CD4-positive, alpha-beta T cell treated with Interferon alpha-2 for 1 hour (primary cell): ENCODE measurements around the gene EXD3.
"Not testable (repeated sequence)": the region's sequence is repeated elsewhere in the genome, so short reads cannot be mapped to it uniquely, and the experiment has no call there.

Experiments used
- DNase-seq, 2 donors: peaks; one replicate each; pipeline ENCODE4 v3.0.0-alpha.2; 2020 to 2022

Gene EXD3

GRCh38 chr9:137330689-137331088, 92.3 kb downstream of the EXD3 start:
- no peak for DNase-seq

- DNase-seq: not testable (repeated sequence)
Observed at GRCh38 chr9:137329590-137329989, 93.4 kb downstream of the EXD3 start.

GRCh38 chr9:137327641-137328550, 95.1 kb downstream of the EXD3 start:
- DNase-seq: peak in 1 of 2 donors; percentile 28

GRCh38 chr9:137326445-137327065, 96.4 kb downstream of the EXD3 start:
- peak; percentile 41 to 76 for DNase-seq

- no peak for DNase-seq
Observed at GRCh38 chr9:137325799-137326198, 97.2 kb downstream of the EXD3 start.

GRCh38 chr9:137325124-137325523, 97.8 kb downstream of the EXD3 start:
- DNase-seq: no peak

GRCh38 chr9:137323531-137324331, 99.2 kb downstream of the EXD3 start:
- no peak for DNase-seq

- no peak for DNase-seq
Observed at GRCh38 chr9:137321726-137322361, 101.1 kb downstream of the EXD3 start.

GRCh38 chr9:137320555-137321384, 102.2 kb downstream of the EXD3 start:
- DNase-seq: peak; percentile 28 to 44

- no peak for DNase-seq
Observed at GRCh38 chr9:137319739-137320551, 103.0 kb downstream of the EXD3 start.

- DNase-seq: no peak
Observed at GRCh38 chr9:137319011-137319738, 103.8 kb downstream of the EXD3 start.

- no peak for DNase-seq
Observed at GRCh38 chr9:137318602-137319001, 104.4 kb downstream of the EXD3 start.

GRCh38 chr9:137317718-137318511, 105.0 kb downstream of the EXD3 start:
- no peak for DNase-seq

GRCh38 chr9:137317021-137317717, 105.8 kb downstream of the EXD3 start:
- DNase-seq: no peak

GRCh38 chr9:137316012-137316981, 106.7 kb downstream of the EXD3 start:
- DNase-seq: no peak

- no peak for DNase-seq
Observed at GRCh38 chr9:137315581-137316011, 107.4 kb downstream of the EXD3 start.
